Measurements from ENCODE around the gene ORC5.

DNA sequence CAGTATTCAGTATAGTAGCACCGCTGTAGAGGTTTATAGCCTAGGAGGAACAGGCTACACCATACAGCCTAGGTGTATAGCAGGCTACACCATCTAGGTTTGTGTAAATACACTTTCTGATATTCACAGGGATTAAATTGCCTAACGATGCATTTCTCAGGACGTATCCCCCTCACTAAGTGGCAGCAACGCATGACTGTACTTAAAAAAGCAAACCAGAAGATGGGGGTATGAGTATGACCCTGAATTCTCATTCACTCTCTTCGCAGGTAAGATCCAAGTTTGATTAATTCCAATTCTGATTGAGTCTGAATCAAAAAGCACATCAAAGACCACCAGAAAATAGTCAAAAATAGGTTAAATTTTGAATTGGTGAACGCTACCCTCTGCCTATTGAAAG, 972 bp downstream of the ORC5 start:
- TF ChIP-seq POLR2AphosphoS5 (IDR thresholded peaks at IDR 0.05) (no peak), POLR2A (IDR thresholded peaks at IDR 0.05) (no peak), EP300 (IDR thresholded peaks at IDR 0.05) (no peak)
- TF ChIP-seq, protein P1, sequence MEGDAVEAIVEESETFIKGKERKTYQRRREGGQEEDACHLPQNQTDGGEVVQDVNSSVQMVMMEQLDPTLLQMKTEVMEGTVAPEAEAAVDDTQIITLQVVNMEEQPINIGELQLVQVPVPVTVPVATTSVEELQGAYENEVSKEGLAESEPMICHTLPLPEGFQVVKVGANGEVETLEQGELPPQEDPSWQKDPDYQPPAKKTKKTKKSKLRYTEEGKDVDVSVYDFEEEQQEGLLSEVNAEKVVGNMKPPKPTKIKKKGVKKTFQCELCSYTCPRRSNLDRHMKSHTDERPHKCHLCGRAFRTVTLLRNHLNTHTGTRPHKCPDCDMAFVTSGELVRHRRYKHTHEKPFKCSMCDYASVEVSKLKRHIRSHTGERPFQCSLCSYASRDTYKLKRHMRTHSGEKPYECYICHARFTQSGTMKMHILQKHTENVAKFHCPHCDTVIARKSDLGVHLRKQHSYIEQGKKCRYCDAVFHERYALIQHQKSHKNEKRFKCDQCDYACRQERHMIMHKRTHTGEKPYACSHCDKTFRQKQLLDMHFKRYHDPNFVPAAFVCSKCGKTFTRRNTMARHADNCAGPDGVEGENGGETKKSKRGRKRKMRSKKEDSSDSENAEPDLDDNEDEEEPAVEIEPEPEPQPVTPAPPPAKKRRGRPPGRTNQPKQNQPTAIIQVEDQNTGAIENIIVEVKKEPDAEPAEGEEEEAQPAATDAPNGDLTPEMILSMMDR (IDR thresholded peaks at IDR 0.05), result no peak
